Natural killer cell (primary cell): ENCODE results near the gene FBXO9. TPM values are rescaled to one million over a fixed set of nuclear protein-coding genes. Genes with fewer than 3 reads are reported as not detected.

Experiments
- ATAC-seq, 3 donors: fragments of 150-1000 bp in 2 of 3; fragments of 200-7000 bp in 1 of 3; cut with Tn5 transposase; 1 replicate in 1 of 3; 2 replicates in 2 of 3; pipeline ENCODE4 v1.10.0; 2021; ENCODE audit warnings: mild to moderate bottlenecking in 2 of 3, moderate library complexity in 2 of 3
- DNase-seq, 2 donors: peaks; one replicate each; pipeline versions ENCODE4 v3.0.0 to v3.0.0-alpha.2; 2013 to 2021; ENCODE audit warnings: mixed read lengths in 1 of 2
- H3K27ac ChIP-seq: one replicate; pipeline ENCODE4 v1.5.1; 2013; ENCODE audit warnings: mild to moderate bottlenecking, low read length
- H3K27me3 ChIP-seq: one replicate; pipeline ENCODE4 v1.6.1; 2013; ENCODE audit warnings: low read length; ENCODE audit not compliant: control insufficient read depth, insufficient read depth
- H3K36me3 ChIP-seq: one replicate; pipeline ENCODE4 v1.6.1; 2013; ENCODE audit warnings: low read length; ENCODE audit not compliant: control insufficient read depth, insufficient read depth
- H3K4me1 ChIP-seq: one replicate; pipeline ENCODE4 v1.6.1; 2013; ENCODE audit warnings: low read length; ENCODE audit not compliant: control insufficient read depth, insufficient read depth
- H3K4me3 ChIP-seq: one replicate; pipeline ENCODE4 v1.5.1; 2013; ENCODE audit warnings: low read length
- H3K9me3 ChIP-seq: one replicate; pipeline ENCODE4 v1.6.1; 2013; ENCODE audit warnings: low read length; ENCODE audit not compliant: control insufficient read depth, insufficient read depth
- H3K27ac Mint-ChIP-seq, 2 donors: one replicate each; pipeline ENCODE4 v1.8.0; 2022; ENCODE audit warnings: mild to moderate bottlenecking in 2 of 2, mixed read lengths in 2 of 2, moderate library complexity in 1 of 2
- H3K27me3 Mint-ChIP-seq, 2 donors: one replicate each; pipeline ENCODE4 v1.8.0; 2022; ENCODE audit warnings: low read depth in 2 of 2, mixed read lengths in 2 of 2
- H3K36me3 Mint-ChIP-seq: one replicate; pipeline ENCODE4 v1.8.0; 2022; ENCODE audit warnings: mixed read lengths
- H3K4me1 Mint-ChIP-seq, 2 donors: one replicate each; pipeline ENCODE4 v1.8.0; 2022; ENCODE audit warnings: mixed read lengths in 2 of 2
- H3K4me3 Mint-ChIP-seq: one replicate; pipeline ENCODE4 v1.8.0; 2022; ENCODE audit warnings: mild to moderate bottlenecking, moderate library complexity, mixed read lengths
- H3K9me3 Mint-ChIP-seq, 2 donors: one replicate each; pipeline ENCODE4 v1.8.0; 2022; ENCODE audit warnings: mixed read lengths in 2 of 2
- WGBS: methylation state at CpG from one replicate; pipeline ENCODE4 v1.1.7; 2013; ENCODE audit warnings: missing lambda C conversion rate; ENCODE audit not compliant: insufficient coverage; 5-methylcytosine and 5-hydroxymethylcytosine counted together
- intact Hi-C: fragments of 100-400 bp; cut with micrococcal nuclease; formaldehyde crosslinking; loops from one replicate; pipeline ENCODE4 v1.14.2; 2022
- total RNA-seq, 4 donors: library from RNA; stranded (reverse); fragments of 120-200 nt in 1 of 4; gene quantifications; one replicate each; pipeline versions ENCODE4 v1.2.3 to v1.2.4, GENCODE V29; 2013 to 2022
- TF ChIP-seq, protein P1 (sequence below): fragments of 200-600 bp; IDR thresholded peaks from one replicate; pipeline ENCODE4 v1.8.0; 2022; ENCODE audit warnings: antibody characterized with exemption

Gene FBXO9
- total RNA-seq, 3 donors from 2014 or later (not counting 1 experiment from before 2014, with no cell fraction given), result 82.4 to 96.6 (median 88.9) TPM

DNA sequence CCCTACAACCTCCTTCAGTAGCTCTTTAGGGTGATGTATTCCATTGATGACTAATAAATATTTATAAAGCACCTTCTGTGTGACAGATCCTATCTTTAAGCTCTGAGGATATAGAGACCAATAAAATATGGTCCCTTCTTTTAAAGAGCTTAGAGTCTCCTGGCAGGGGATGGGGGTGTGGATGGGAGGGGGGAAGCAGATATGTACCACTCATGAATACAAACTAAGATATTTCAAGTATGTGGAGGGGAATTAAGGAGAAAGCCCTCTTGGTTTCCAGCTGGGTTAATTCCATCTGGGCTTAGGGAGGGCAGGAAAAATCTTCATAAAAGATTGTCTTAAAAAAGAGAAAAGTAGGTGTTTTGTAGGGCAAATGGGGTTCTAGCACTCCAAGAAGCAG lies 21.6 kb upstream of the FBXO9 start:
- Histone ChIP-seq H3K27me3 (no peaks in the 10 kb centered on the region), H3K4me1 (peaks cover 2% of the 10 kb centered on the region), H3K36me3 (peaks cover 25% of the 10 kb centered on the region), H3K27ac (no peak overlapping the region), H3K9me3 (no peaks in the 10 kb centered on the region), H3K4me3 (no peak overlapping the region)
- Mint-ChIP-seq H3K27ac (no peak overlapping the region), H3K36me3 (peaks cover 24% of the 10 kb centered on the region), H3K4me3 (no peak overlapping the region), H3K9me3 (no peaks in the 10 kb centered on the region), H3K27me3 (no peaks in the 10 kb centered on the region), H3K4me1 (peaks cover 12 to 19% of the 10 kb centered on the region in 2 donors)
- intact Hi-C loops, result no loop called here
- DNase-seq (no peak), ATAC-seq (no peak)
- TF ChIP-seq, protein P1, sequence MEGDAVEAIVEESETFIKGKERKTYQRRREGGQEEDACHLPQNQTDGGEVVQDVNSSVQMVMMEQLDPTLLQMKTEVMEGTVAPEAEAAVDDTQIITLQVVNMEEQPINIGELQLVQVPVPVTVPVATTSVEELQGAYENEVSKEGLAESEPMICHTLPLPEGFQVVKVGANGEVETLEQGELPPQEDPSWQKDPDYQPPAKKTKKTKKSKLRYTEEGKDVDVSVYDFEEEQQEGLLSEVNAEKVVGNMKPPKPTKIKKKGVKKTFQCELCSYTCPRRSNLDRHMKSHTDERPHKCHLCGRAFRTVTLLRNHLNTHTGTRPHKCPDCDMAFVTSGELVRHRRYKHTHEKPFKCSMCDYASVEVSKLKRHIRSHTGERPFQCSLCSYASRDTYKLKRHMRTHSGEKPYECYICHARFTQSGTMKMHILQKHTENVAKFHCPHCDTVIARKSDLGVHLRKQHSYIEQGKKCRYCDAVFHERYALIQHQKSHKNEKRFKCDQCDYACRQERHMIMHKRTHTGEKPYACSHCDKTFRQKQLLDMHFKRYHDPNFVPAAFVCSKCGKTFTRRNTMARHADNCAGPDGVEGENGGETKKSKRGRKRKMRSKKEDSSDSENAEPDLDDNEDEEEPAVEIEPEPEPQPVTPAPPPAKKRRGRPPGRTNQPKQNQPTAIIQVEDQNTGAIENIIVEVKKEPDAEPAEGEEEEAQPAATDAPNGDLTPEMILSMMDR, result no peak

DNA sequence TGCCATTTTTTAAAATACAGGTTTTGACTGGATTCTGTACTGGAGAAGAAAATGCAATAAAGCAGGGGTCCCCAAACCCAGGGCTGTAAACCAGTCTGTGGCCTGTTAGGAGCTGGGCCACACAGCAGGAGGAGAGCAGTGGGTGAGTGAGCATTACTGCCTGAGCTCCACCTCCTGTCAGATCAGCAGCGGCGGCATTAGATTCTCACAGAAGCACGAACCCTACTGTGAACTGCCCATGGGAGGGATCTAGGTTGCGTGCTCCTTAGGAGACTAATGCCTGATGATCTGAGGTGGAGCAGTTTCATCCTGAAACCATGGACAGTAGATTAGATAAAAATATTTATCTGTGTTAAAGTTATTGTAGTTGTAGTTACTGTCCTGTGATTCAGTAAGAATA lies 21.1 kb upstream of the FBXO9 start:
- Mint-ChIP-seq H3K27ac (no peak overlapping the region), H3K4me1 (peaks cover 17 to 24% of the 10 kb centered on the region in 2 donors), H3K9me3 (no peaks in the 10 kb centered on the region), H3K4me3 (no peak overlapping the region), H3K36me3 (peaks cover 22% of the 10 kb centered on the region), H3K27me3 (no peaks in the 10 kb centered on the region)
- ATAC-seq (no peak), DNase-seq (no peak)
- Histone ChIP-seq H3K4me3 (no peak overlapping the region), H3K4me1 (peaks cover 5% of the 10 kb centered on the region), H3K9me3 (no peaks in the 10 kb centered on the region), H3K36me3 (peaks cover 21% of the 10 kb centered on the region), H3K27ac (no peak overlapping the region), H3K27me3 (no peaks in the 10 kb centered on the region)
- 98% methylated on average over 4 of the region's 4 CpGs for WGBS
- intact Hi-C loops, result no loop called here
- TF ChIP-seq, protein P1, result no peak

DNA sequence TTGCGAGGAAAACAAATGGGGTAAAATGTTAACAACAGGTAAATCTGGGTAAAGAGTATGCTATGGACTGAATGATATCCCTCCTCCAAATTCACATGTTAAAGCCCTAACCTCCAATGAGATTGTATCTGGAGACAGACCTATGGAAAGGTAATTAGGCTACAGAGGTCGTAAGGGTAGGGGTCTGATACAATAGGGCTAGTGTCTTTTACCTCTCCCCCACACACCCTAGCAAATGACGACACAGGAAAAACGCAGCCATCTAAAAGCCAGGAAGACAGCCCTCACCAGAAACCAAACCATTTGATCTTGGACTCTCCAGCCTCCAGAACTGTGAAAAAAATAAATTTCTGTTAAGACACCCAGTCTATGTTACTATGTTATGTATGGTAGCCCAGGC lies 20.6 kb upstream of the FBXO9 start:
- Mint-ChIP-seq H3K4me3 (no peak overlapping the region), H3K9me3 (no peaks in the 10 kb centered on the region), H3K4me1 (peaks cover 21 to 27% of the 10 kb centered on the region in 2 donors), H3K36me3 (peaks cover 17% of the 10 kb centered on the region), H3K27ac (no peak overlapping the region), H3K27me3 (no peaks in the 10 kb centered on the region)
- intact Hi-C loops, result no loop called here
- peaks cover 16% of the 10 kb centered on the region for H3K36me3 ChIP-seq
- no peaks in the 10 kb centered on the region for H3K27me3 ChIP-seq
- H3K27ac ChIP-seq, result no peak overlapping the region
- ATAC-seq (no peak), DNase-seq (no peak)
- TF ChIP-seq, protein P1, result no peak
- H3K4me1 ChIP-seq, result peaks cover 5% of the 10 kb centered on the region
- 50% methylated on average over 2 of the region's 4 CpGs for WGBS
- no peaks in the 10 kb centered on the region for H3K9me3 ChIP-seq
- no peak overlapping the region for H3K4me3 ChIP-seq
